IMR-90 (cell line): Measurements from ENCODE around the gene RALGAPA2. TPM values are rescaled to one million over a fixed set of nuclear protein-coding genes. Genes with fewer than 3 reads are reported as not detected.

ENCODE experiments used
- ATAC-seq: fragments of 200-7000 bp; cut with Tn5 transposase; 2 replicates; pipeline ENCODE4 v1.9.1; 2020; ENCODE audit warnings: low read depth, mild to moderate bottlenecking, moderate library complexity
- BruUV-seq: library from RNA; stranded (reverse); fragments of 400-500 nt; replicated peaks from 2 replicates; lab custom pipeline; 2021; lab: Mats Ljungman, UMichigan
- CTCF ChIA-PET: fragments of 300-600 bp; formaldehyde crosslinking; extraction: SDS; loops from one replicate; lab custom pipeline; 2021; ENCODE audit warnings: antibody characterized with exemption; lab: Yijun Ruan, JAX
- POLR2A ChIA-PET: fragments of 300-600 bp; sonication (Branson Sonifier 250); formaldehyde crosslinking; loops from one replicate; lab custom pipeline; 2022; ENCODE audit warnings: antibody characterized with exemption; ENCODE audit not compliant: unreplicated experiment; lab: Charles Lee
- DNase-seq: peaks from one replicate; pipeline ENCODE4 v3.0.0; 2013
- H2AFZ ChIP-seq: replicated peaks from 2 replicates; pipeline ENCODE3; 2013; ENCODE audit warnings: low read length, mild to moderate bottlenecking; ENCODE audit not compliant: poor library complexity
- H2AK5ac ChIP-seq: 2 replicates; pipeline ENCODE4 v1.6.1; 2013; ENCODE audit warnings: low read depth, low read length, inconsistent platforms
- H2AK9ac ChIP-seq: replicated peaks from 2 replicates; pipeline ENCODE3; 2013; ENCODE audit warnings: mild to moderate bottlenecking, low read depth, low read length, moderate library complexity; ENCODE audit not compliant: poor library complexity
- H2BK120ac ChIP-seq: 2 replicates; pipeline ENCODE4 v1.6.1; 2013; ENCODE audit warnings: low read depth, low read length, inconsistent platforms
- H2BK15ac ChIP-seq: 3 replicates; pipeline ENCODE4 v1.6.1; 2013; ENCODE audit warnings: low read depth, low read length, inconsistent platforms
- H2BK20ac ChIP-seq: 2 replicates; pipeline ENCODE4 v1.6.1; 2013; ENCODE audit warnings: low read depth, mild to moderate bottlenecking, inconsistent platforms, low read length, moderate library complexity
- H2BK5ac ChIP-seq: 2 replicates; pipeline ENCODE4 v1.6.1; 2013; ENCODE audit warnings: mild to moderate bottlenecking, low read depth, low read length, inconsistent platforms; ENCODE audit not compliant: poor library complexity, severe bottlenecking
- H3K14ac ChIP-seq: replicated peaks from 2 replicates; pipeline ENCODE4 v1.6.1; 2013; ENCODE audit warnings: low read depth, low read length, inconsistent platforms
- H3K18ac ChIP-seq: 2 replicates; pipeline ENCODE4 v1.6.1; 2013; ENCODE audit warnings: low read depth, low read length, control low read depth
- H3K23ac ChIP-seq: 2 replicates; pipeline ENCODE4 v1.6.1; 2013; ENCODE audit warnings: low read depth, low read length, inconsistent platforms
- H3K27ac ChIP-seq: 2 replicates; pipeline ENCODE4 v1.5.1; 2013; ENCODE audit warnings: mild to moderate bottlenecking, control low read depth, low read length; ENCODE audit not compliant: insufficient read depth
- H3K27me3 ChIP-seq: 2 replicates; pipeline ENCODE4 v1.6.1; 2013; ENCODE audit warnings: low read length; ENCODE audit not compliant: control insufficient read depth, insufficient read depth
- H3K36me3 ChIP-seq: 2 replicates; pipeline ENCODE4 v1.6.1; 2013; ENCODE audit warnings: low read length, mixed read lengths; ENCODE audit not compliant: control insufficient read depth, insufficient read depth
- H3K4ac ChIP-seq: 2 replicates; pipeline ENCODE4 v1.6.1; 2013; ENCODE audit warnings: low read depth, low read length, inconsistent platforms
- H3K4me1 ChIP-seq: 2 replicates; pipeline ENCODE4 v1.6.1; 2013; ENCODE audit warnings: low read length, mixed read lengths; ENCODE audit not compliant: control insufficient read depth, insufficient read depth
- H3K4me2 ChIP-seq: 2 replicates; pipeline ENCODE4 v1.6.1; 2013; ENCODE audit warnings: low read depth, mild to moderate bottlenecking, control low read depth, low read length, moderate library complexity
- H3K4me3 ChIP-seq: 2 replicates; pipeline ENCODE4 v1.5.1; 2013; ENCODE audit warnings: low read depth, mild to moderate bottlenecking, control low read depth, low read length, moderate library complexity; ENCODE audit not compliant: insufficient read depth
- H3K56ac ChIP-seq: 2 replicates; pipeline ENCODE4 v1.6.1; 2013; ENCODE audit warnings: low read length, inconsistent platforms; ENCODE audit not compliant: insufficient read depth; ENCODE audit errors: extremely low read depth
- H3K79me1 ChIP-seq, 2 experiments: 2 replicates each; pipeline ENCODE4 v1.6.1; 2013; ENCODE audit warnings: low read length in 2 of 2, inconsistent platforms in 1 of 2, low read depth in 1 of 2
- H3K9ac ChIP-seq: 2 replicates; pipeline ENCODE4 v1.6.1; 2013; ENCODE audit warnings: low read depth, low read length, control low read depth
- H3K9me1 ChIP-seq: 2 replicates; pipeline ENCODE4 v1.6.1; 2013; ENCODE audit warnings: low read length, inconsistent platforms; ENCODE audit not compliant: insufficient read depth
- H3K9me3 ChIP-seq: 2 replicates; pipeline ENCODE4 v1.6.1; 2013; ENCODE audit warnings: low read length; ENCODE audit not compliant: control insufficient read depth, insufficient read depth
- H4K20me1 ChIP-seq: 2 replicates; pipeline ENCODE4 v1.6.1; 2013; ENCODE audit warnings: low read length, inconsistent platforms; ENCODE audit not compliant: insufficient read depth
- H4K5ac ChIP-seq: 2 replicates; pipeline ENCODE4 v1.6.1; 2013; ENCODE audit warnings: mild to moderate bottlenecking, low read depth, low read length, control low read depth
- H4K8ac ChIP-seq, 2 experiments: 2 replicates each; pipeline ENCODE4 v1.6.1; 2013; ENCODE audit warnings: low read depth in 2 of 2, low read length in 2 of 2, control low read depth in 1 of 2, inconsistent platforms in 1 of 2
- H4K91ac ChIP-seq: 2 replicates; pipeline ENCODE4 v1.6.1; 2013; ENCODE audit warnings: low read depth, low read length, inconsistent platforms; ENCODE audit not compliant: insufficient read depth
- BHLHE40 ChIP-seq: fragments of 150-350 bp; IDR thresholded peaks from 2 replicates; pipeline ENCODE4 v1.6.1; 2016; ENCODE audit warnings: mild to moderate bottlenecking, low read depth, low read length
- CHD1 ChIP-seq: IDR thresholded peaks from 2 replicates; pipeline ENCODE4 v1.6.1; 2012; ENCODE audit warnings: low read depth, low read length, improper control_type of control experiment
- CTCF ChIP-seq: conservative IDR thresholded peaks from 2 replicates; pipeline ENCODE4 v1.5.1; 2012; ENCODE audit warnings: mild to moderate bottlenecking, low read depth, low read length, improper control_type of control experiment
- ELK1 ChIP-seq: fragments of 150-350 bp; IDR thresholded peaks from 2 replicates; pipeline ENCODE4 v1.6.1; 2016; ENCODE audit warnings: low read depth, mild to moderate bottlenecking, low read length, moderate library complexity, borderline replicate concordance
- FOS ChIP-seq: fragments of 150-350 bp; IDR thresholded peaks from 2 replicates; pipeline ENCODE4 v1.6.1; 2016; ENCODE audit warnings: low read depth, low read length
- MAFK ChIP-seq: IDR thresholded peaks from 2 replicates; pipeline ENCODE4 v1.6.1; 2012; ENCODE audit warnings: low read depth, low read length, improper control_type of control experiment
- MAZ ChIP-seq: IDR thresholded peaks from 2 replicates; pipeline ENCODE4 v1.6.1; 2012; ENCODE audit warnings: low read depth, mild to moderate bottlenecking, low read length, improper control_type of control experiment, moderate library complexity, borderline replicate concordance
- NFE2L2 ChIP-seq: fragments of 150-350 bp; IDR thresholded peaks from 2 replicates; pipeline ENCODE4 v1.6.1; 2016; ENCODE audit warnings: low read depth, mild to moderate bottlenecking, low read length
- POLR2A ChIP-seq: IDR thresholded peaks from 2 replicates; pipeline ENCODE4 v1.6.1; 2012; ENCODE audit warnings: mild to moderate bottlenecking, low read depth, low read length
- RAD21 ChIP-seq: IDR thresholded peaks from 2 replicates; pipeline ENCODE4 v1.6.1; 2012; ENCODE audit warnings: low read length, improper control_type of control experiment
- RCOR1 ChIP-seq: IDR thresholded peaks from 2 replicates; pipeline ENCODE4 v1.6.1; 2012; ENCODE audit warnings: mild to moderate bottlenecking, low read length, improper control_type of control experiment; ENCODE audit not compliant: insufficient replicate concordance
- SMC3 ChIP-seq: fragments of 150-350 bp; IDR thresholded peaks from 2 replicates; pipeline ENCODE4 v1.6.1; 2016; ENCODE audit warnings: low read depth, mild to moderate bottlenecking, antibody characterized with exemption, low read length, moderate library complexity
- USF2 ChIP-seq: fragments of 150-350 bp; IDR thresholded peaks from 2 replicates; pipeline ENCODE4 v1.6.1; 2017; ENCODE audit warnings: mild to moderate bottlenecking, antibody characterized with exemption, low read length, low read depth
- whole genome bisulfite sequencing, 2 experiments: methylation state at CpG; one replicate each; pipeline versions ENCODE4 v1.1.5 to v1.1.7; 2013; ENCODE audit warnings: missing lambda C conversion rate in 2 of 2; ENCODE audit not compliant: insufficient read length in 1 of 2; ENCODE audit errors: extremely low coverage in 2 of 2; 5-methylcytosine and 5-hydroxymethylcytosine counted together
- dilution Hi-C: fragments of 300-500 bp; cut with HindIII; formaldehyde crosslinking; loops from one replicate; pipeline ENCODE4 v1.14.3; 2018; ENCODE audit warnings: low sequenced_read_pairs; ENCODE audit not compliant: unreplicated experiment
- in situ Hi-C: fragments of 300-500 bp; cut with MboI; formaldehyde crosslinking; loops from 3 replicates; pipeline ENCODE4 v1.14.3; 2019; ENCODE audit warnings: low sequenced_read_pairs, inconsistent platforms, mixed read lengths
- intact Hi-C: fragments of 100-400 bp; cut with micrococcal nuclease; formaldehyde crosslinking; loops from 2 replicates; pipeline ENCODE4 v1.10.0; 2022
- polyA plus RNA-seq, 3 experiments: library from polyadenylated mRNA; depleted of rRNA; stranded (reverse); fragments of >200 nt; gene quantifications; 2 replicates each; pipeline ENCODE4 v1.2.3, GENCODE V29; 2012; ENCODE audit warnings: low replicate concordance in 1 of 3
- total RNA-seq: library from RNA; depleted of rRNA; stranded (reverse); fragments of >200 nt; gene quantifications from 2 replicates; pipeline ENCODE4 v1.2.3, GENCODE V29; 2012

The RALGAPA2 gene
- total and polyA plus RNA-seq, 2 of the 4 experiments (the other 2 are of a cell fraction) = 1.3 to 3.9 TPM

GRCh38 chr20:20456741-20457140, 255.7 kb downstream of the RALGAPA2 start:
- Histone ChIP-seq H2BK5ac (no peak overlapping the region), H3K27ac (no peak overlapping the region), H2AK9ac (no peak overlapping the region), H3K4ac (no peak overlapping the region), H4K91ac (no peak overlapping the region), H3K14ac (no peak overlapping the region), H3K23ac (no peak overlapping the region), H3K56ac (no peak overlapping the region), H3K4me2 (no peak overlapping the region), H4K8ac (no peak overlapping the region), H2BK15ac (no peak overlapping the region), H4K5ac (no peak overlapping the region), H4K20me1 (no peaks in the 10 kb centered on the region), H2AK5ac (no peak overlapping the region), H2BK120ac (no peak overlapping the region), H3K4me1 (peaks cover 7% of the 10 kb centered on the region), H2AFZ (no peak overlapping the region), H3K9me3 (no peaks in the 10 kb centered on the region), H3K27me3 (no peaks in the 10 kb centered on the region), H3K18ac (no peak overlapping the region), H3K36me3 (no peaks in the 10 kb centered on the region), H2BK20ac (no peak overlapping the region), H3K79me1 (no peaks in the 10 kb centered on the region), H3K4me3 (no peak overlapping the region), H3K9ac (no peak overlapping the region), H3K9me1 (no peaks in the 10 kb centered on the region; the same call in 1 of the 2 replicates)
- DNase-seq (no peak), ATAC-seq (no peak)
- in situ Hi-C loops (no loop called here), dilution Hi-C loops (no loop called here), intact Hi-C loops (no loop called here)
- no TSS peak for BruUV-seq
- ChIA-PET CTCF (interaction anchor here (1.0 kb wide), 1 partner anchor 137 kb away, joined by 3 read pairs; no protein-coding TSS in a partner anchor), POLR2A (no interaction called here)
- TF ChIP-seq RAD21 = no peak
- no peak for TF ChIP-seq FOS
- no peak for TF ChIP-seq ELK1
- TF ChIP-seq RCOR1 = no peak
- TF ChIP-seq CTCF = no peak
- no peak for TF ChIP-seq POLR2A
- no peak for TF ChIP-seq USF2
- TF ChIP-seq MAZ = no peak
- no peak for TF ChIP-seq MAFK
- TF ChIP-seq BHLHE40 = no peak
- no peak for TF ChIP-seq SMC3
- TF ChIP-seq NFE2L2 = no peak
- no peak for TF ChIP-seq CHD1
- WGBS, 2 experiments = no CpG with 5 or more reads among the region's 2 CpGs
